SJCRH30 (cell line): Measurements from ENCODE around the gene SLC25A21. TPM values are rescaled to one million over a fixed set of nuclear protein-coding genes. Genes with fewer than 3 reads are reported as not detected.

Experiments
- DNase-seq, 2 experiments: peaks; one replicate each; pipeline ENCODE4 v3.0.0-alpha.2; 2015 to 2020
- H3K27ac ChIP-seq: fragments of 250-450 bp; sonication (Bioruptor Pico); 2 replicates; pipeline ENCODE4 v1.5.1; 2020; ENCODE audit warnings: mild to moderate bottlenecking, moderate library complexity
- H3K27me3 ChIP-seq: fragments of 250-450 bp; sonication (Bioruptor Pico); 2 replicates; pipeline ENCODE4 v1.5.1; 2020; ENCODE audit warnings: mild to moderate bottlenecking, moderate library complexity
- H3K36me3 ChIP-seq: fragments of 250-450 bp; sonication (Bioruptor Pico); 2 replicates; pipeline ENCODE4 v1.5.1; 2020; ENCODE audit warnings: mild to moderate bottlenecking, moderate library complexity
- H3K4me1 ChIP-seq: fragments of 250-450 bp; sonication (Bioruptor Pico); 2 replicates; pipeline ENCODE4 v1.5.1; 2020; ENCODE audit warnings: mild to moderate bottlenecking, moderate library complexity
- H3K4me3 ChIP-seq: fragments of 250-450 bp; sonication (Bioruptor Pico); 2 replicates; pipeline ENCODE4 v1.5.1; 2020; ENCODE audit warnings: mild to moderate bottlenecking, moderate library complexity
- H3K9me3 ChIP-seq: fragments of 250-450 bp; sonication (Bioruptor Pico); replicated peaks from 2 replicates; pipeline ENCODE4 v1.5.1; 2020; ENCODE audit warnings: mild to moderate bottlenecking, moderate library complexity
- total RNA-seq: library from RNA; depleted of rRNA; stranded (reverse); fragments of >200 nt; shearing (Covaris generic); gene quantifications from 2 replicates; pipeline ENCODE4 v1.2.3, GENCODE V29; 2014

SLC25A21 gene
- total RNA-seq, 1 experiment from 2014 or later: 0.45 TPM

GRCh38 chr14:37140176-37140575 is 32.2 kb downstream of the SLC25A21 start:
- H3K27ac ChIP-seq: no peak overlapping the region; the same call in 1 of the 2 replicates
- DNase-seq: no peak
- H3K4me3 ChIP-seq: no peak overlapping the region
- no peaks in the 10 kb centered on the region for H3K9me3 ChIP-seq
- H3K27me3 ChIP-seq: no peaks in the 10 kb centered on the region
- H3K36me3 ChIP-seq: 0 out of 2 replicates have a peak, but pooled peaks cover 3% of the 10 kb centered on the region
- H3K4me1 ChIP-seq: peaks cover 62% of the 10 kb centered on the region

DNA sequence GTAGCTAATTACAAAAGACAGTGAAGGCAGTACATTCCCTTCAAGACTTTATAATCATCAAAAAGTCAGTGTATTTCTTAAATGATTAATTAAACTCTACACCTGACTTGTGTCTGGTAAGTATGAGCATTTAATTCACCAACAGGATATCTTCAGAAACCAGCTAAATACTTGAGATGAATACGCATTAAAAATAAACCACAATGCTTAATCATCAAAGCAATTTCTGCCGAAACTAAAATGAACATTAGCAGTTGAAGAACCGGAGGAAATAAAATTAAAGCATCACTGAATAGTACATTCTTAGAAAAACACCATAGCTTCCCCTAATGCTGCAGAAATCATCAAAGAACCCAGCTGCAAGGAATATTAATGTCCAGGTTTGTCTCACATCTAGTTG is 32.7 kb downstream of the SLC25A21 start:
- no peak overlapping the region for H3K4me3 ChIP-seq
- DNase-seq: no peak
- H3K36me3 ChIP-seq: 0 out of 2 replicates have a peak, but pooled peaks cover 3% of the 10 kb centered on the region
- peak overlapping the region; percentile 91 for H3K27ac ChIP-seq
- H3K27me3 ChIP-seq: no peaks in the 10 kb centered on the region
- no peaks in the 10 kb centered on the region for H3K9me3 ChIP-seq
- peaks cover 57% of the 10 kb centered on the region for H3K4me1 ChIP-seq

DNA sequence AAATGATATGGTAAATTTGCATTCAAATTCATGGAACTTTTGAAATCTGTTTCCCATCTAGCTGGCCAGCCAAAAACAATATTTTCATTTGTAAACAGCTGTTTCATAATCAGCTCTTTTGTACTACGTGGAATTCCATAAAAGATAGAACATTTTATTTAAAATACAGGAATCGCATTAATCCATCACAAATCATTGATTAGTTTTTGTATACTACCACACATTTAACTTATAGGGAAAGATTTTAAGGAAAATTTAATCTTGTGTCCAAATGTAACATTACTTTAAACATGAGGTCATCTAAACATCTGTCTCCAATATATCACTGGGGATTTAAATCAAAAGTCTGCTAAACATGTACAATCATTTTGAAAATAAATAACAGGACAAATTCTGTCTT is 33.5 kb downstream of the SLC25A21 start:
- Histone ChIP-seq H3K9me3 (no peaks in the 10 kb centered on the region), H3K36me3 (0 out of 2 replicates have a peak, but pooled peaks cover 3% of the 10 kb centered on the region), H3K27ac (peak overlapping the region; percentile 91), H3K4me1 (peaks cover 51% of the 10 kb centered on the region), H3K27me3 (no peaks in the 10 kb centered on the region), H3K4me3 (no peak overlapping the region)
- peak in 1 of 2 experiments; percentile 54 for DNase-seq

GRCh38 chr14:37133284-37133913 is 39.0 kb downstream of the SLC25A21 start:
- Histone ChIP-seq H3K27ac (no peak overlapping the region), H3K27me3 (no peaks in the 10 kb centered on the region), H3K36me3 (0 out of 2 replicates have a peak, but pooled peaks cover 3% of the 10 kb centered on the region), H3K9me3 (no peaks in the 10 kb centered on the region), H3K4me3 (no peak overlapping the region), H3K4me1 (peaks cover 12% of the 10 kb centered on the region)
- DNase-seq: no peak

GRCh38 chr14:37131205-37131604 is 41.2 kb downstream of the SLC25A21 start:
- H3K36me3 ChIP-seq: no peaks in the 10 kb centered on the region
- no peaks in the 10 kb centered on the region for H3K9me3 ChIP-seq
- DNase-seq: no peak
- H3K4me3 ChIP-seq: no peak overlapping the region
- no peaks in the 10 kb centered on the region for H3K4me1 ChIP-seq
- H3K27ac ChIP-seq: no peak overlapping the region
- H3K27me3 ChIP-seq: no peaks in the 10 kb centered on the region

DNA sequence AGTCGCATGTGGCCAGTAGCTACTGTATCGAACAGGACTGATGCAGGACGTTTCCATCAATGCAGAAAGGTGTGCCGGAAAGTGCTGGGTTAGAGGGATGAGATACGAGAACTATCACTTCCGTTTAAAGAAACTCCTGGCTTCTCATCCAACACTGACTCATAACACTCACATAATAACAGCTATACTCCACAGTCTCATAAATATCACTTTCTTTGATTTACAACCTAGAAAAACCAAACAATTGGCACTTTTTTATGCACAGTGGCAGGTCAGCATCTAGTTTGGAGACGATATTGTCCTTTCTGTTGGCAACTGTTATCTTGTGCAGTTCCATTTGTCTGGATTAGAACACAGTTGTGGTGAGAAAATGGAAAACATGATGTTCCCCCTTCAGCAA is 43.4 kb downstream of the SLC25A21 start:
- H3K4me3 ChIP-seq: no peak overlapping the region
- H3K27me3 ChIP-seq: no peaks in the 10 kb centered on the region
- no peaks in the 10 kb centered on the region for H3K36me3 ChIP-seq
- no peaks in the 10 kb centered on the region for H3K9me3 ChIP-seq
- no peaks in the 10 kb centered on the region for H3K4me1 ChIP-seq
- DNase-seq: no peak
- H3K27ac ChIP-seq: no peak overlapping the region

- Histone ChIP-seq H3K36me3 (no peaks in the 10 kb centered on the region), H3K9me3 (no peaks in the 10 kb centered on the region), H3K27me3 (no peaks in the 10 kb centered on the region), H3K27ac (no peak overlapping the region), H3K4me1 (no peaks in the 10 kb centered on the region), H3K4me3 (no peak overlapping the region)
- peak in 1 of 2 experiments; percentile 4 for DNase-seq
Measured at GRCh38 chr14:37124614-37125013, 47.8 kb downstream of the SLC25A21 start.

DNA sequence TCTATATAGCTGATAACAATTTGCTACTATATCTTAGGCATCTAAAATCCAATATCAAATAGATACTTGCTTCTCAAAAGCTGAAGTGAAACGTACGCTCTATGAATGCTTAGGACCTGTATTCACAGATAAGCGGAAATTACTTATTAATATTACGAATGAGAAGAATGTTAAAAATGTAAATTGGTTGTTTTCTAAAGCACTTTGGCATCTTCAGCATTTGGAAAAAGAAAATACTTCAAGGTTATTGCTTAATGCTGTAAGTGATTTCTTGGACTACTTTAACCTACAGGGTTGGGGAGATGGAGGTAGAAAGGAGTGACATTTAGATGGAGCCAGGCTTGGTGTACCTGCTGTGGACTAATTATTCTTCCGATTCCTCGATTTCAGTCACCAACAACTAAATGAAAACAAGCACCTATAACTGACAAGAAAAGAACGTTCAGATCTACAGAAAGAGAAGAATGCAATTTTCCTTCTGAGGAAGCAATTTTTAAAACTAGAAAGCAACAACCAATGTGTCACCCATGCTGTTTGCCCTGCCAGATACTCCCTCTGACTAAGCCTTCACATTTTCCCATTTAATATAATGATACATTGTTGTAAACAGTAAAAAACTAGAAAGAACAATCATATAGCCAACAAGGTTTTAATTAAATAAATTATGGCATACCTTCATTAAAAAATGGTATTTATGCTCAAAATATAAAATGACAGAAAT is 49.3 kb downstream of the SLC25A21 start:
- no peak overlapping the region for H3K4me3 ChIP-seq
- H3K27me3 ChIP-seq: no peaks in the 10 kb centered on the region
- no peaks in the 10 kb centered on the region; the same call in 1 of the 2 replicates for H3K9me3 ChIP-seq
- H3K36me3 ChIP-seq: no peaks in the 10 kb centered on the region
- H3K4me1 ChIP-seq: no peaks in the 10 kb centered on the region
- no peak for DNase-seq
- H3K27ac ChIP-seq: no peak overlapping the region

GRCh38 chr14:37122288-37122687 is 50.1 kb downstream of the SLC25A21 start:
- H3K27ac ChIP-seq: no peak overlapping the region
- H3K27me3 ChIP-seq: no peaks in the 10 kb centered on the region
- no peaks in the 10 kb centered on the region for H3K4me1 ChIP-seq
- H3K9me3 ChIP-seq: no peaks in the 10 kb centered on the region; the same call in 1 of the 2 replicates
- DNase-seq: no peak
- no peak overlapping the region for H3K4me3 ChIP-seq
- H3K36me3 ChIP-seq: no peaks in the 10 kb centered on the region

- Histone ChIP-seq H3K4me1 (no peaks in the 10 kb centered on the region; the same call in 1 of the 2 replicates), H3K9me3 (no peaks in the 10 kb centered on the region; the same call in 1 of the 2 replicates)
Measured at GRCh38 chr14:37118673-37119366, 53.6 kb downstream of the SLC25A21 start.

GRCh38 chr14:37116933-37117849 is 55.2 kb downstream of the SLC25A21 start:
- Histone ChIP-seq H3K27ac (no peak overlapping the region), H3K9me3 (no peaks in the 10 kb centered on the region; the same call in 1 of the 2 replicates), H3K4me1 (no peaks in the 10 kb centered on the region; the same call in 1 of the 2 replicates), H3K4me3 (no peak overlapping the region), H3K27me3 (no peaks in the 10 kb centered on the region), H3K36me3 (no peaks in the 10 kb centered on the region)
- peak; percentile 6 to 58 for DNase-seq

More at GRCh38 chr14:37118673-37119366, 53.6 kb downstream of the SLC25A21 start:
- no peak for DNase-seq
- Histone ChIP-seq H3K36me3 (no peaks in the 10 kb centered on the region), H3K27ac (no peak overlapping the region), H3K4me3 (no peak overlapping the region), H3K27me3 (no peaks in the 10 kb centered on the region)

- no peaks in the 10 kb centered on the region; the same call in 1 of the 2 replicates for H3K9me3 ChIP-seq
- no peak overlapping the region for H3K27ac ChIP-seq
- H3K4me3 ChIP-seq: no peak overlapping the region
- no peaks in the 10 kb centered on the region for H3K27me3 ChIP-seq
- no peaks in the 10 kb centered on the region; the same call in 1 of the 2 replicates for H3K4me1 ChIP-seq
- no peaks in the 10 kb centered on the region for H3K36me3 ChIP-seq
- no peak for DNase-seq
Measured at GRCh38 chr14:37115406-37115805, 57.0 kb downstream of the SLC25A21 start.

GRCh38 chr14:37114559-37114958 is 57.8 kb downstream of the SLC25A21 start:
- no peak for DNase-seq
- H3K4me3 ChIP-seq: no peak overlapping the region

GRCh38 chr14:37114002-37114401 is 58.4 kb downstream of the SLC25A21 start:
- Histone ChIP-seq H3K9me3 (no peaks in the 10 kb centered on the region; the same call in 1 of the 2 replicates), H3K27ac (no peak overlapping the region), H3K4me3 (no peak overlapping the region), H3K4me1 (no peaks in the 10 kb centered on the region; the same call in 1 of the 2 replicates), H3K36me3 (no peaks in the 10 kb centered on the region), H3K27me3 (no peaks in the 10 kb centered on the region)
- no peak for DNase-seq

More at GRCh38 chr14:37114559-37114958, 57.8 kb downstream of the SLC25A21 start:
- Histone ChIP-seq H3K9me3 (no peaks in the 10 kb centered on the region; the same call in 1 of the 2 replicates), H3K36me3 (no peaks in the 10 kb centered on the region), H3K27ac (no peak overlapping the region), H3K4me1 (no peaks in the 10 kb centered on the region; the same call in 1 of the 2 replicates), H3K27me3 (no peaks in the 10 kb centered on the region)
